Esophagus (tissue), 2 donors: ENCODE results near the gene PTPN18. TPM values are rescaled to one million over a fixed set of nuclear protein-coding genes. Genes with fewer than 3 reads are reported as not detected.

Source experiments
- H3K27ac ChIP-seq, 2 donors: one replicate each; pipeline ENCODE4 v1.5.1; 2013; ENCODE audit warnings: low read depth in 2 of 2, mild to moderate bottlenecking in 2 of 2, inconsistent platforms in 1 of 2, low read length in 1 of 2, moderate library complexity in 1 of 2
- H3K27me3 ChIP-seq, 2 donors: one replicate each; pipeline ENCODE4 v1.6.1; 2013; ENCODE audit warnings: low read length in 2 of 2, control low read depth in 1 of 2, mild to moderate bottlenecking in 1 of 2; ENCODE audit not compliant: insufficient read depth in 2 of 2, control insufficient read depth in 1 of 2
- H3K36me3 ChIP-seq, 2 donors: one replicate each; pipeline ENCODE4 v1.6.1; 2013; ENCODE audit warnings: low read length in 1 of 2; ENCODE audit not compliant: control insufficient read depth in 2 of 2, insufficient read depth in 2 of 2
- H3K4me1 ChIP-seq, 2 donors: one replicate each; pipeline ENCODE4 v1.6.1; 2013; ENCODE audit warnings: low read length in 1 of 2; ENCODE audit not compliant: control insufficient read depth in 2 of 2, insufficient read depth in 2 of 2
- H3K4me3 ChIP-seq, 2 donors: one replicate each; pipeline ENCODE4 v1.5.1; 2013; ENCODE audit warnings: low read length in 2 of 2, mild to moderate bottlenecking in 2 of 2, low read depth in 1 of 2, moderate library complexity in 1 of 2
- H3K9me3 ChIP-seq, 2 donors: one replicate each; pipeline ENCODE4 v1.6.1; 2013; ENCODE audit warnings: mild to moderate bottlenecking in 2 of 2, low read depth in 1 of 2, low read length in 1 of 2, moderate library complexity in 1 of 2; ENCODE audit not compliant: control insufficient read depth in 2 of 2, insufficient read depth in 1 of 2
- WGBS, 2 donors: extraction: QIAGEN DNeasy Blood & Tissue Kit; methylation state at CpG; one replicate each; pipeline ENCODE4 v1.1.7; 2013; 5-methylcytosine and 5-hydroxymethylcytosine counted together
- polyA plus RNA-seq, 2 donors: library from polyadenylated mRNA; stranded (reverse); fragments of 200-250 nt; gene quantifications; one replicate each; pipeline ENCODE4 v1.2.3, GENCODE V29; 2013
- donor health status: healthy with polysubstance abuse.
- donor health status: Bipolar disorder and iron deficiency.

Gene PTPN18
- polyA plus RNA-seq, 2 donors, result 20.5 to 32.5 TPM

GRCh38 chr2:130372055-130372832, 16.4 kb downstream of the PTPN18 start:
- Histone ChIP-seq H3K4me1 (peaks cover 2 to 6% of the 10 kb centered on the region in 2 donors), H3K36me3 (peaks cover 2 to 5% of the 10 kb centered on the region in 2 donors), H3K4me3 (peak overlapping the region; percentile 66 to 78), H3K9me3 (no peaks in the 10 kb centered on the region), H3K27ac (peak overlapping the region; percentile 82 to 86), H3K27me3 (no peaks in the 10 kb centered on the region)
- WGBS, 2 donors, result 1 to 2% methylated on average over 76 to 81 of the region's 81 CpGs

- peak overlapping the region; percentile 66 to 78 for H3K4me3 ChIP-seq
- peaks cover 2 to 5% of the 10 kb centered on the region in 2 donors for H3K36me3 ChIP-seq
- no peaks in the 10 kb centered on the region for H3K9me3 ChIP-seq
- WGBS, 2 donors, result 49 to 54% methylated on average over 24 of the region's 24 CpGs
- no peaks in the 10 kb centered on the region for H3K27me3 ChIP-seq
- peaks cover 2 to 6% of the 10 kb centered on the region in 2 donors for H3K4me1 ChIP-seq
- peak overlapping the region; percentile 82 to 86 for H3K27ac ChIP-seq
Observed at GRCh38 chr2:130372833-130373807, 17.3 kb downstream of the PTPN18 start.

- Histone ChIP-seq H3K36me3 (peaks cover 2 to 5% of the 10 kb centered on the region in 2 donors), H3K27me3 (no peaks in the 10 kb centered on the region), H3K4me3 (no peak overlapping the region), H3K9me3 (no peaks in the 10 kb centered on the region), H3K27ac (no peak overlapping the region), H3K4me1 (peaks cover 2 to 6% of the 10 kb centered on the region in 2 donors)
- WGBS, 2 donors, result 92 to 96% methylated on average over 3 of the region's 3 CpGs
Observed at GRCh38 chr2:130373808-130374365, 18.0 kb downstream of the PTPN18 start.

GRCh38 chr2:130374587-130375290, 18.9 kb downstream of the PTPN18 start:
- H3K9me3 ChIP-seq, result no peaks in the 10 kb centered on the region
- H3K4me3 ChIP-seq, result no peak overlapping the region
- peaks cover 2 to 5% of the 10 kb centered on the region in 2 donors for H3K36me3 ChIP-seq
- peak overlapping the region in 1 of 2 donors; percentile 47 for H3K27ac ChIP-seq
- peaks cover 2 to 6% of the 10 kb centered on the region in 2 donors for H3K4me1 ChIP-seq
- H3K27me3 ChIP-seq, result no peaks in the 10 kb centered on the region
- 88 to 89% methylated on average over 9 of the region's 9 CpGs for WGBS, 2 donors

- Histone ChIP-seq H3K36me3 (peaks cover 0 to under 1% of the 10 kb centered on the region in 2 donors), H3K4me3 (no peak overlapping the region), H3K27me3 (no peaks in the 10 kb centered on the region), H3K4me1 (peaks cover 2 to 6% of the 10 kb centered on the region in 2 donors), H3K9me3 (no peaks in the 10 kb centered on the region), H3K27ac (no peak overlapping the region)
- WGBS, 2 donors, result 94 to 95% methylated on average over 19 of the region's 19 CpGs
Observed at GRCh38 chr2:130375291-130376266, 19.7 kb downstream of the PTPN18 start.

GRCh38 chr2:130376433-130377293, 20.8 kb downstream of the PTPN18 start:
- H3K27me3 ChIP-seq, result no peaks in the 10 kb centered on the region
- H3K9me3 ChIP-seq, result no peaks in the 10 kb centered on the region
- H3K27ac ChIP-seq, result no peak overlapping the region
- no peak overlapping the region for H3K4me3 ChIP-seq
- H3K4me1 ChIP-seq, result peaks cover 2 to 6% of the 10 kb centered on the region in 2 donors
- no peaks in the 10 kb centered on the region for H3K36me3 ChIP-seq
- 71 to 75% methylated on average over 11 of the region's 11 CpGs for WGBS, 2 donors

- Histone ChIP-seq H3K36me3 (no peaks in the 10 kb centered on the region), H3K27me3 (no peaks in the 10 kb centered on the region), H3K27ac (no peak overlapping the region), H3K4me1 (peaks cover 2 to 6% of the 10 kb centered on the region in 2 donors), H3K4me3 (no peak overlapping the region), H3K9me3 (no peaks in the 10 kb centered on the region)
- 93 to 99% methylated on average over 5 of the region's 5 CpGs for WGBS, 2 donors
Observed at GRCh38 chr2:130377491-130377890, 21.6 kb downstream of the PTPN18 start.
